DOHH2 (cell line): ENCODE results near the gene PSMC5.

Experiments used
- CTCF ChIP-seq: fragments of 200-600 bp; sonication (generic); IDR thresholded peaks from one replicate; pipeline ENCODE4 v1.5.1; 2014; ENCODE audit warnings: antibody characterized with exemption, mild to moderate bottlenecking, low read depth, low read length; ENCODE audit not compliant: poor library complexity, severe bottlenecking
- EZH2phosphoT487 ChIP-seq: fragments of 200-600 bp; sonication (generic); IDR thresholded peaks from 2 replicates; pipeline ENCODE4 v1.6.1; 2017; ENCODE audit warnings: borderline replicate concordance, mild to moderate bottlenecking, antibody characterized with exemption, low read length, moderate library complexity, mixed read lengths

GRCh38 chr17:63809970-63810369 is 17.3 kb upstream of the PSMC5 start:
- TF ChIP-seq CTCF: no peak
- TF ChIP-seq EZH2phosphoT487: no peak
